Measurements from ENCODE around the gene FHOD3. TPM values are rescaled to one million over a fixed set of nuclear protein-coding genes. Genes with fewer than 3 reads are reported as not detected.

The FHOD3 gene
- total and polyA plus RNA-seq, 10 donors, result 1.2 to 2.7 (median 1.9) TPM

GRCh38 chr18:36401462-36401861 is 103.9 kb downstream of the FHOD3 start:
- Histone ChIP-seq H3K36me3 (no peaks in the 10 kb centered on the region), H3K4me1 (no peaks in the 10 kb centered on the region), H3K9me3 (peaks cover 0 to 13% (median 7%) of the 10 kb centered on the region in 8 donors), H3K27me3 (replicated peaks in 1 of 7) (peaks cover 0 to 6% (median 0%) of the 10 kb centered on the region in 7 donors), H3K27ac (no peak overlapping the region), H3K4me3 (no peak overlapping the region)
- DNase-seq, result no peak
- TF ChIP-seq POLR2AphosphoS5 (IDR thresholded peaks at IDR 0.05) (no peak), CTCF (IDR thresholded peaks at IDR 0.05 in 8 of 11, conservative IDR thresholded peaks at IDR 0.05 in 3 of 11) (no peak), POLR2A (IDR thresholded peaks at IDR 0.05) (no peak)
- intact Hi-C loops (cut with DNase I; ENCODE audit: low total_unique reads), result no loop called here
- 91 to 97% (median 94%) methylated on average over 2 of the region's 2 CpGs for WGBS, 5 donors

DNA sequence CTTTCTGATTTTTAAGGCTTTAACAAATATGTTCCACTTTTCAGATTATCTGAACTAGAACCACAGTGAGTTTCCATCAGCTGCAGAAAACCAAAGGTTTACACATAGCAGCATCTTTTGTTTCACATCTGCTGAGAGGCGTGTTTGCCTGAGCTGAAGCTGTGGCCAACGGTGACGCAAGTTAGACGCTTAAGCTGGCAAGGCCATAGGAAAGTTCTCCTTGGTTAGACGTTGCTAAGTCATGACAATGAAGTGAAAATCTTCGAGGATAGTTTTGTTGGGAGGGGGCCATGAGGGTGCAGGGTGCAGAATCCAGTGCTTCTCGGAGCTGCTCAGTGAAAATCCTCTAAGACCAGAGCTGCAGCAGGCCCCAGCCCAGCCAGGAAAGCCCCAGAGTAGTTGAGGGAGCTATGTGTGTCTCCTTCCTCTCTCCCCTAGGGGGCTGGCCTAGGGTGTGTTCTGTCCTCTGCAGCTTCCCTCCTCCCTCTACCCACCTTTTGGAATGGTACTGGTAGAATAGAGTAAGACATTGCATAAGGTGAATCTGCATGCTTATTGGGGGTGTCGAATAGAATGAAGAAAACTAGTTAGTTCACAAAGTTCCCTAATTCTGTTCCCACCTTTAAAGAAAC is 105.4 kb downstream of the FHOD3 start:
- intact Hi-C loops (cut with DNase I; ENCODE audit: low total_unique reads), result no loop called here
- H3K9me3 ChIP-seq, result peaks cover 0 to 2% (median 0%) of the 10 kb centered on the region in 8 donors
- DNase-seq, result no peak
- H3K36me3 ChIP-seq, result no peaks in the 10 kb centered on the region
- H3K27ac ChIP-seq, result no peak overlapping the region
- TF ChIP-seq POLR2A (IDR thresholded peaks at IDR 0.05) (no peak), CTCF (IDR thresholded peaks at IDR 0.05 in 8 of 11, conservative IDR thresholded peaks at IDR 0.05 in 3 of 11) (no peak), POLR2AphosphoS5 (IDR thresholded peaks at IDR 0.05) (no peak)
- no peaks in the 10 kb centered on the region for H3K4me1 ChIP-seq
- H3K4me3 ChIP-seq, result no peak overlapping the region
- peaks cover 0 to 6% (median 0%) of the 10 kb centered on the region in 7 donors for H3K27me3 ChIP-seq (replicated peaks in 1 of 7)
- 81 to 89% (median 81%) methylated on average over 8 of the region's 8 CpGs for WGBS, 5 donors

DNA sequence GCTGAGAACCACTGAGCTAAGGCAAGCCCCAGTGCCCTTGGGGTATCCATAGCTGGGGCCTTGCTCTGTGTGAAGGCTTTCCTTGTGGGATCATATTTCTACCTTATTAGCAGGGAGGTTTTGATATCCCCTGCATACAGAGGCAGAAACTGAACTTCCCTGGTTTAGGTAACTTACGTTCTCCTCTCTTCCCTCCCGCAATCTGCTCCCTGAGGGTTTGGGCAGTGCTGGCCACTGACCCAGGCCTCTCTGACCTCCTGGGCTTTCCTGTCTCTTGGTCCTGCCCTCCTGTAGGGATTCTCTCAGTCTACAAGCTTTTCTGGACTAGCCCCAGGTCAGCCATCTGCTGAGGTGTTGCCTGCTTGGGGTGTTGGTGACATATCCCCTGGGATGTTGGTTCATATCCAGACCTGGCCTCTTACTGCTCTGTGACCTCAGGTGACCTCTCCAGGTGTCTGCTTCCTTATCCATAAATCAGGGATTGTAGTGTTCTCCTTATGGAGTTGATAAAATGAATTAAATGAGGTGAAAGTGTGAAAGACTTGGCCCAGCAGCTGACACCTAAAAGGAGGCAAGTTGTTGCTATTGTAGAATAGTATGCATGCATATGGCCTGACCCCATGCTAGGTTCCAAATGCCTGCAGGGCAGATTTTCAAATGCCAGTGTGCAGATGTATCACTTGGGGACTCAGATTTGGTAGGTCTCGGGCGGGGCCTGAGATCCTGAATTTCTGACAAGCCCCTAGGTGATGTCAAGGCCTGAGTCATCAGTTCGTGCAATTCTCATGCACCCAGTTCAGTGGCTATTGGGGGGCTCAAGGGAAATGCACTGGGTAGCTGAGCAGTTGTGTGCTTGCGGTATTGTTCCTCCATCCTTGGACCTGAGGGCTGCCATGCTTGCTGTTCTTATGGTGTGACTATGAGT is 106.6 kb downstream of the FHOD3 start:
- Histone ChIP-seq H3K9me3 (no peaks in the 10 kb centered on the region), H3K27me3 (replicated peaks in 1 of 7) (peaks cover 0 to under 1% (median 0%) of the 10 kb centered on the region in 7 donors), H3K27ac (no peak overlapping the region), H3K4me1 (no peaks in the 10 kb centered on the region), H3K36me3 (no peaks in the 10 kb centered on the region), H3K4me3 (no peak overlapping the region)
- no peak for DNase-seq
- intact Hi-C loops (cut with DNase I; ENCODE audit: low total_unique reads), result no loop called here
- TF ChIP-seq CTCF (IDR thresholded peaks at IDR 0.05 in 8 of 11, conservative IDR thresholded peaks at IDR 0.05 in 3 of 11), result no peak
- no peak for TF ChIP-seq POLR2A (IDR thresholded peaks at IDR 0.05)
- no peak for TF ChIP-seq POLR2AphosphoS5 (IDR thresholded peaks at IDR 0.05)
- 78 to 97% (median 86%) methylated on average over 6 of the region's 6 CpGs for WGBS, 5 donors

GRCh38 chr18:36405611-36406010 is 108.1 kb downstream of the FHOD3 start:
- 92 to 96% (median 92%) methylated on average over 2 of the region's 2 CpGs for WGBS, 5 donors
- no peaks in the 10 kb centered on the region for H3K4me1 ChIP-seq
- no peak for DNase-seq
- intact Hi-C loops (cut with DNase I; ENCODE audit: low total_unique reads), result no loop called here
- H3K36me3 ChIP-seq, result no peaks in the 10 kb centered on the region
- H3K4me3 ChIP-seq, result no peak overlapping the region
- no peaks in the 10 kb centered on the region for H3K9me3 ChIP-seq
- no peaks in the 10 kb centered on the region for H3K27me3 ChIP-seq (replicated peaks in 1 of 7)
- TF ChIP-seq POLR2A (IDR thresholded peaks at IDR 0.05) (no peak), POLR2AphosphoS5 (IDR thresholded peaks at IDR 0.05) (no peak), CTCF (IDR thresholded peaks at IDR 0.05 in 8 of 11, conservative IDR thresholded peaks at IDR 0.05 in 3 of 11) (no peak)
- no peak overlapping the region for H3K27ac ChIP-seq

Measured in spleen (tissue), 11 donors.